Gastrocnemius medialis (tissue), 4 donors: ENCODE measurements around the gene MRAP. TPM values are rescaled to one million over a fixed set of nuclear protein-coding genes. Genes with fewer than 3 reads are reported as not detected.

ENCODE experiments used
- ATAC-seq, 2 donors: fragments of 150-250 bp; one replicate each; pipeline ENCODE4 v1.9.1; 2016
- DNase-seq, 2 donors: peaks; one replicate each; pipeline ENCODE4 v3.0.0-alpha.2; 2019
- H3K27ac ChIP-seq, 4 donors: fragments of 200-600 bp; sonication (generic); 1 replicate in 1 of 4; 2 replicates in 3 of 4; pipeline ENCODE4 v1.5.1; 2016 to 2018; ENCODE audit warnings: mild to moderate bottlenecking in 2 of 4, moderate library complexity in 1 of 4
- H3K27me3 ChIP-seq, 3 donors: fragments of 200-600 bp; sonication (generic) in 2 of 3; 1 replicate in 1 of 3; 2 replicates in 2 of 3; pipeline versions ENCODE4 v1.5.1 to v1.6.0; 2016 to 2019; ENCODE audit warnings: mild to moderate bottlenecking in 1 of 3, moderate library complexity in 1 of 3
- H3K36me3 ChIP-seq, 2 donors: fragments of 200-600 bp; sonication (generic) in 1 of 2; one replicate each; pipeline ENCODE4 v1.5.1; 2017 to 2018
- H3K4me1 ChIP-seq, 2 donors: fragments of 200-600 bp; sonication (generic) in 1 of 2; one replicate each; pipeline ENCODE4 v1.5.1; 2016 to 2017; ENCODE audit warnings: mild to moderate bottlenecking in 2 of 2
- H3K4me3 ChIP-seq, 4 donors: fragments of 200-600 bp; sonication (generic) in 3 of 4; 1 replicate in 1 of 4; 2 replicates in 3 of 4; pipeline ENCODE4 v1.5.1; 2016 to 2019; ENCODE audit warnings: mild to moderate bottlenecking in 2 of 4
- H3K9me3 ChIP-seq, 3 donors: fragments of 200-600 bp; sonication (generic) in 2 of 3; 1 replicate in 1 of 3; 2 replicates in 2 of 3; pipeline ENCODE4 v1.5.1; 2016 to 2019
- POLR2A ChIP-seq, 2 donors: fragments of 450-650 bp; IDR thresholded peaks; one replicate each; pipeline ENCODE4 v1.6.1; 2017; ENCODE audit warnings: antibody characterized with exemption in 2 of 2, mild to moderate bottlenecking in 2 of 2, moderate library complexity in 2 of 2
- in situ Hi-C, 4 donors: fragments of 200-750 bp; cut with MboI; loops; one replicate each; pipeline versions ENCODE4 v1.15.0 to v1.8.0; 2017; ENCODE audit warnings: low sequenced_read_pairs in 4 of 4
- intact Hi-C: fragments of 100-400 bp; cut with DNase I; formaldehyde crosslinking; loops from one replicate; pipeline ENCODE4 v1.15.1; 2023; ENCODE audit warnings: low total_unique reads
- total RNA-seq, 4 donors: library from RNA; depleted of rRNA; stranded (reverse); fragments of >200 nt; gene quantifications; one replicate each; pipeline versions ENCODE4 v1.1.0 to v1.2.3, GENCODE V29; 2016
- TF ChIP-seq, protein P1 (sequence below), 5 experiments: fragments of 450-650 bp in 3 of 5; fragments of 200-600 bp in 2 of 5; sonication (generic) in 2 of 5; IDR thresholded peaks in 4 of 5; conservative IDR thresholded peaks in 1 of 5; 1 replicate in 4 of 5; 2 replicates in 1 of 5; pipeline ENCODE4 v1.5.1; 2016 to 2019; ENCODE audit warnings: antibody characterized with exemption in 5 of 5, mild to moderate bottlenecking in 3 of 5, moderate library complexity in 3 of 5

The MRAP gene
- total RNA-seq, 4 donors from 2014 or later, result not detected

DNA sequence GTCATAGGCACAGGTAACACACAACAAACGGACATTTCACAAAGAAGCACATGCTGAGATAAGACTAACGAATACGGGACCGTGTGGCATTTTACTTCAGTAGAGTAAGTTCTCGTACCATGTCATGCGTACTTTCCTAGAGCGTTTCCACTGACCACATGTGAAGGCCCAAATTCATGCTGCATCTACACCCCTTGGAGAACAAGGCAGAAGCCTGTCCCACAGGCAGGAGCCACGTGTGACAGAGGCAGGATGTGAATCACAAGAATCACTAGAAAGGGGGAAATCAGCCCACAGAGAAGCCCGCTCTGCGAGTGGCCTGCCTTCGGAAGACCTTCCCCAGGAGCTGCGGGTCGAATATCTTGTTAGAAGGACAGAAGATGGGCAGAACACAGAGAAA is 52.3 kb downstream of the MRAP start:
- H3K4me3 ChIP-seq, result no peak overlapping the region
- DNase-seq (no peak), ATAC-seq (no peak)
- H3K9me3 ChIP-seq, result no peaks in the 10 kb centered on the region
- TF ChIP-seq POLR2A (IDR thresholded peaks at IDR 0.05), result no peak
- TF ChIP-seq, protein P1, sequence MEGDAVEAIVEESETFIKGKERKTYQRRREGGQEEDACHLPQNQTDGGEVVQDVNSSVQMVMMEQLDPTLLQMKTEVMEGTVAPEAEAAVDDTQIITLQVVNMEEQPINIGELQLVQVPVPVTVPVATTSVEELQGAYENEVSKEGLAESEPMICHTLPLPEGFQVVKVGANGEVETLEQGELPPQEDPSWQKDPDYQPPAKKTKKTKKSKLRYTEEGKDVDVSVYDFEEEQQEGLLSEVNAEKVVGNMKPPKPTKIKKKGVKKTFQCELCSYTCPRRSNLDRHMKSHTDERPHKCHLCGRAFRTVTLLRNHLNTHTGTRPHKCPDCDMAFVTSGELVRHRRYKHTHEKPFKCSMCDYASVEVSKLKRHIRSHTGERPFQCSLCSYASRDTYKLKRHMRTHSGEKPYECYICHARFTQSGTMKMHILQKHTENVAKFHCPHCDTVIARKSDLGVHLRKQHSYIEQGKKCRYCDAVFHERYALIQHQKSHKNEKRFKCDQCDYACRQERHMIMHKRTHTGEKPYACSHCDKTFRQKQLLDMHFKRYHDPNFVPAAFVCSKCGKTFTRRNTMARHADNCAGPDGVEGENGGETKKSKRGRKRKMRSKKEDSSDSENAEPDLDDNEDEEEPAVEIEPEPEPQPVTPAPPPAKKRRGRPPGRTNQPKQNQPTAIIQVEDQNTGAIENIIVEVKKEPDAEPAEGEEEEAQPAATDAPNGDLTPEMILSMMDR (IDR thresholded peaks at IDR 0.05 in 4 of 5, conservative IDR thresholded peaks at IDR 0.05 in 1 of 5), result no peak
- peaks cover 0 to 100% of the 10 kb centered on the region in 2 donors for H3K36me3 ChIP-seq
- in situ Hi-C loops, result no loop called here
- intact Hi-C loops, result no loop called here
- H3K4me1 ChIP-seq, result no peaks in the 10 kb centered on the region
- no peak overlapping the region for H3K27ac ChIP-seq
- no peaks in the 10 kb centered on the region for H3K27me3 ChIP-seq

DNA sequence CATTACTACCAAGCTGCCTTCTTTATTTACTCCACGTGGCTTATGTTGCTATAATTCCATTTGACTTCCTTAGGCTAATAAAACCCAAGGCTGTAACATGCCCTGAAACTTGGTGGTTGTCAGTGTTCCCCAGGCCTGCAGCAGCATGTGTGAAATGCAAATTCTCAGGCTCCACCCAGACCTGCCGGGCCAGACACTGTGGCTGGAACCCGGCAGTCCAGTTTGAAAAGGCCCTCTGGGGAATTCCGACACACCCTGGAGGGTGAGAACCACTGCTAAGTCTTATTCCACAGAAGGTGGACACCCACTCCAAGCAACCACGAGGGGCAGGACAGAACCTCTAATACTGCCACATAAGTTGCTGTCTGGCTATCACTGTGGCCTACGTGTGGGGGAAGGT is 52.8 kb downstream of the MRAP start:
- Histone ChIP-seq H3K27me3 (no peaks in the 10 kb centered on the region), H3K27ac (no peak overlapping the region), H3K36me3 (peaks cover 0 to 100% of the 10 kb centered on the region in 2 donors), H3K4me1 (no peaks in the 10 kb centered on the region), H3K4me3 (no peak overlapping the region), H3K9me3 (no peaks in the 10 kb centered on the region)
- ATAC-seq (no peak), DNase-seq (no peak)
- intact Hi-C loops (no loop called here), in situ Hi-C loops (no loop called here)
- TF ChIP-seq, protein P1 (IDR thresholded peaks at IDR 0.05 in 4 of 5, conservative IDR thresholded peaks at IDR 0.05 in 1 of 5), result no peak
- TF ChIP-seq POLR2A (IDR thresholded peaks at IDR 0.05), result no peak

DNA sequence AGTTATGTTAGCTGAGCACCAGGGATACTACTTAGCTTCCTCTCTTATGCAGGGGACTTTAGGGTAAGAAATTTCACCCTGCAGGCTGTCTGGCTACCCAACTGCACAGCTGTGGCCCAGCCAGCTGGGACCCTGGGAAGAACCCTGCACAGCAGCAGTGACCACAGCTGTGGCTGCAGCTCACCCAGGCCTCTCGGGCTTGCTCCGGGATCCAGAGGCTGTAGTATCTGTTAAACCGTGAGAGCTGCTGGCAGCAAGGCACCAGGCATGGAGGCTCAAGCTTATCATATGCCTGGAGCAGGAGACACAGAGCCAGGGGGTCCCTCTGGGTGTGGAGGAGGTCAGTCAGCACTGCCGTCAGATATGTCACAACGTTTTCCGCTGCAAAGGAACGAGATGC is 53.9 kb downstream of the MRAP start:
- Histone ChIP-seq H3K27ac (no peak overlapping the region), H3K4me3 (no peak overlapping the region), H3K9me3 (no peaks in the 10 kb centered on the region), H3K27me3 (no peaks in the 10 kb centered on the region), H3K4me1 (no peaks in the 10 kb centered on the region), H3K36me3 (peaks cover 0 to 100% of the 10 kb centered on the region in 2 donors)
- in situ Hi-C loops, result no loop called here
- no peak for DNase-seq
- ATAC-seq, result no peak
- TF ChIP-seq, protein P1 (IDR thresholded peaks at IDR 0.05 in 4 of 5, conservative IDR thresholded peaks at IDR 0.05 in 1 of 5), result no peak
- no peak for TF ChIP-seq POLR2A (IDR thresholded peaks at IDR 0.05)
- intact Hi-C loops, result no loop called here

DNA sequence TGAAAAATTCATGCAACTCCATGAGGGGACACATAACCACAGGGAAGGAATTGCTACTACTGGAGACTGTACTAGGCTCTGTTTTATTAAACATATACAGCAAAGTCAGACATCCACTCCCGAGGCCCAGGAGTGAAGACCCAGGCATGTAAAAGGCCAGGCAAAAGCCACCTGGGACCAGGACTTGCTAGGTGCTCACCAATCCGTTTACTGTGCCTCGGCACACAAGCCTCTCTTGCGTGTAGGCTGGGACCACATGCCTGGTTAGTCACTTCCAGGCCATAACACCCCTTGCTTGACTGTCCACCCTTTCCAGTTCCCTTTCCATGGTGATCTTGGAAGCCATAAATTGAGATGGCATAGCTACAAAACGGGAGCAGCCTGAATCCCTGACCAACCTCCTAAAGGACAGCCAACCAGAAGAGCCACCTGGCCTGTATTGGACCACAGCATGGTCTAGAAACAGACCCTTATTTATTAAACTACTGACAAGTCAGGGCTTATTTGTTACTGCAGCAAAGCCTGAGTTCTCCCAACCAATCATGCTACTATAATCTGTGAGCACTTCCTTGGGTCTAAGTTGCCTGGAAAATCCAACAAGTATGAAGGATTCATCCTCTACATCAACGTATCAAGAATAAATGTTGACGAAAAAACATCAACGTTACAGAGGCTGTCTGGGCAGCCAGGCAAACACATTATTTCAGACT is 54.5 kb downstream of the MRAP start:
- no peak overlapping the region for H3K27ac ChIP-seq

More for the DNA sequence above, 54.5 kb downstream of the MRAP start:
- ATAC-seq, result no peak
- intact Hi-C loops, result no loop called here
- no peak for TF ChIP-seq POLR2A (IDR thresholded peaks at IDR 0.05)
- TF ChIP-seq, protein P1 (IDR thresholded peaks at IDR 0.05 in 4 of 5, conservative IDR thresholded peaks at IDR 0.05 in 1 of 5), result no peak
- Histone ChIP-seq H3K4me1 (no peaks in the 10 kb centered on the region), H3K27me3 (no peaks in the 10 kb centered on the region), H3K36me3 (peaks cover 0 to 99% of the 10 kb centered on the region in 2 donors), H3K4me3 (no peak overlapping the region), H3K9me3 (no peaks in the 10 kb centered on the region)
- no peak for DNase-seq
- in situ Hi-C loops, result no loop called here
